DMS53 (cell line): ENCODE data around the gene OR5K3.
A peak's percentile ranks its signal among the peaks of the same experiment; 100 is the strongest.
"Not testable (repeated sequence)": the region's sequence is repeated elsewhere in the genome, so short reads cannot be mapped to it uniquely, and the experiment has no call there.

Experiments used
- DNase-seq: peaks from one replicate; lab custom pipeline; 2025; lab: John Stamatoyannopoulos, UW

The OR5K3 gene

GRCh38 chr3:98390366-98390765 lies at the start of gene OR5K3:
Gene OR5K3, plus strand, starts transcription at chr3:98390666. Its CDS starts 0 bp downstream, at chr3:98390666.
- DNase-seq, result no peak

GRCh38 chr3:98341758-98342157 lies 48.7 kb upstream of the OR5K3 start:
- DNase-seq, result no peak

- peak; percentile 77 for DNase-seq
Observed at GRCh38 chr3:98343647-98344507, 46.6 kb upstream of the OR5K3 start.

- DNase-seq, result no peak
Observed at GRCh38 chr3:98350082-98350481, 40.4 kb upstream of the OR5K3 start.

- DNase-seq, result no peak
Observed at GRCh38 chr3:98353554-98353953, 36.9 kb upstream of the OR5K3 start, which contains the start of gene OR5K4. Gene OR5K4, plus strand, starts transcription at chr3:98353854. Its CDS starts 0 bp downstream, at chr3:98353854.

- no peak for DNase-seq
Observed at GRCh38 chr3:98359250-98359649, 31.2 kb upstream of the OR5K3 start.

GRCh38 chr3:98359993-98360675 lies 30.3 kb upstream of the OR5K3 start:
- peak; percentile 46 for DNase-seq

GRCh38 chr3:98360681-98361080 lies 29.8 kb upstream of the OR5K3 start:
- no peak for DNase-seq

GRCh38 chr3:98361289-98361688 lies 29.2 kb upstream of the OR5K3 start:
- DNase-seq, result no peak

GRCh38 chr3:98367464-98368246 lies 22.8 kb upstream of the OR5K3 start:
- DNase-seq, result peak; percentile 36

- DNase-seq, result no peak
Observed at GRCh38 chr3:98371186-98371585, 19.3 kb upstream of the OR5K3 start.

- DNase-seq, result no peak
Observed at GRCh38 chr3:98371853-98372252, 18.6 kb upstream of the OR5K3 start.

- DNase-seq, result no peak
Observed at GRCh38 chr3:98372445-98372844, 18.0 kb upstream of the OR5K3 start.

- no peak for DNase-seq
Observed at GRCh38 chr3:98376631-98377030, 13.8 kb upstream of the OR5K3 start.

- no peak for DNase-seq
Observed at GRCh38 chr3:98388147-98388546, 2.3 kb upstream of the OR5K3 start.

GRCh38 chr3:98395101-98395500 lies 4.6 kb downstream of the OR5K3 start:
- no peak for DNase-seq

- DNase-seq, result not testable (repeated sequence)
Observed at GRCh38 chr3:98396482-98396881, 6.0 kb downstream of the OR5K3 start.

- peak; percentile 5 for DNase-seq
Observed at GRCh38 chr3:98398513-98398912, 8.0 kb downstream of the OR5K3 start.

GRCh38 chr3:98402507-98402906 lies 12.0 kb downstream of the OR5K3 start:
- no peak for DNase-seq

GRCh38 chr3:98404010-98404409 lies 13.5 kb downstream of the OR5K3 start:
- DNase-seq, result no peak

GRCh38 chr3:98406034-98406433 lies 15.6 kb downstream of the OR5K3 start:
- no peak for DNase-seq

- DNase-seq, result no peak
Observed at GRCh38 chr3:98432575-98432974, 42.1 kb downstream of the OR5K3 start.
